ENCODE measurements around the gene BLMH.

DNA sequence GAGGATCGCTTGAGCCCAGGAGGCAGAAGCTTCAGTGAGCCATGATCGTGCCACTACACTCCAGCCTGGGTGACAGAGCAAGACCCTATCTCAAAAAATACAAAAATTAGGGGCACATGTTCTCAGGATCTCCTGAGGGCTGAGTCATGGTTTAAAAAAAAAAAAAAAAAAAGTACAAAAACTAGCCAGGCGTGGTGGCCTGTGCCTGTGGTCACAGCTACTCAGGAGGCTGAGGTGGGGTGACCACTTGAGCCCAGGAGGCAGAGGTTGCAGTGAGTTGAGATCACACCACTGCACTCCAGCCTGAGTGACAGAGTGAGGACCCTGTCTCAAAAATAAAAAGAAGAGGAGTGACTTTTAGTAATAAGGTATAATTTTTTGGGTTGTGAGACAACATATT is 16.9 kb downstream of the BLMH start:
- TF ChIP-seq POLR2AphosphoS5 (IDR thresholded peaks at IDR 0.05; ENCODE audit: borderline replicate concordance, low read depth, low read length) (no peak), FOXP2 (optimal IDR thresholded peaks at IDR 0.05; ENCODE audit: control extremely low read depth, extremely low read length, insufficient read depth) (no peak)

All from SK-N-MC (cell line).